ENCODE data around the gene RGS11.
A peak's percentile ranks its signal among the peaks of the same experiment; 100 is the strongest.

The RGS11 gene

GRCh38 chr16:228852-229730 lies 46.7 kb downstream of the RGS11 start, which contains the start of gene LUC7L:
TSS of gene LUC7L (minus strand) at chr16:229449. CDS start at chr16:229339, 110 bp downstream.
- FAIRE-seq, result no peak

GRCh38 chr16:228151-228851 lies 47.4 kb downstream of the RGS11 start:
- DNase-seq (ENCODE audit: insufficient read length, low spot score) (no peak), FAIRE-seq (no peak)
- no peak for TF ChIP-seq POLR2A (IDR thresholded peaks at IDR 0.05; ENCODE audit: low read depth, low read length)

More at GRCh38 chr16:228852-229730, 46.7 kb downstream of the RGS11 start, which contains the start of gene LUC7L:
- TF ChIP-seq POLR2A (IDR thresholded peaks at IDR 0.05; ENCODE audit: low read depth, low read length), result peak; percentile 99
- DNase-seq (ENCODE audit: insufficient read length, low spot score), result peak; percentile 85

GRCh38 chr16:220021-220420 lies 55.7 kb downstream of the RGS11 start:
- no peak for DNase-seq (ENCODE audit: insufficient read length, low spot score)
- TF ChIP-seq POLR2A (IDR thresholded peaks at IDR 0.05; ENCODE audit: low read depth, low read length), result no peak
- no peak for FAIRE-seq
